ENCODE data around the gene PRSS16. TPM values are rescaled to one million over a fixed set of nuclear protein-coding genes. Genes with fewer than 3 reads are reported as not detected.
A peak's percentile ranks its signal among the peaks of the same experiment; 100 is the strongest.

Gene PRSS16, protein sequence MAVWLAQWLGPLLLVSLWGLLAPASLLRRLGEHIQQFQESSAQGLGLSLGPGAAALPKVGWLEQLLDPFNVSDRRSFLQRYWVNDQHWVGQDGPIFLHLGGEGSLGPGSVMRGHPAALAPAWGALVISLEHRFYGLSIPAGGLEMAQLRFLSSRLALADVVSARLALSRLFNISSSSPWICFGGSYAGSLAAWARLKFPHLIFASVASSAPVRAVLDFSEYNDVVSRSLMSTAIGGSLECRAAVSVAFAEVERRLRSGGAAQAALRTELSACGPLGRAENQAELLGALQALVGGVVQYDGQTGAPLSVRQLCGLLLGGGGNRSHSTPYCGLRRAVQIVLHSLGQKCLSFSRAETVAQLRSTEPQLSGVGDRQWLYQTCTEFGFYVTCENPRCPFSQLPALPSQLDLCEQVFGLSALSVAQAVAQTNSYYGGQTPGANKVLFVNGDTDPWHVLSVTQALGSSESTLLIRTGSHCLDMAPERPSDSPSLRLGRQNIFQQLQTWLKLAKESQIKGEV
- 10 to 100 TPM; 11.2 to 13.5 (median 12.0) TPM for total RNA-seq

DNA sequence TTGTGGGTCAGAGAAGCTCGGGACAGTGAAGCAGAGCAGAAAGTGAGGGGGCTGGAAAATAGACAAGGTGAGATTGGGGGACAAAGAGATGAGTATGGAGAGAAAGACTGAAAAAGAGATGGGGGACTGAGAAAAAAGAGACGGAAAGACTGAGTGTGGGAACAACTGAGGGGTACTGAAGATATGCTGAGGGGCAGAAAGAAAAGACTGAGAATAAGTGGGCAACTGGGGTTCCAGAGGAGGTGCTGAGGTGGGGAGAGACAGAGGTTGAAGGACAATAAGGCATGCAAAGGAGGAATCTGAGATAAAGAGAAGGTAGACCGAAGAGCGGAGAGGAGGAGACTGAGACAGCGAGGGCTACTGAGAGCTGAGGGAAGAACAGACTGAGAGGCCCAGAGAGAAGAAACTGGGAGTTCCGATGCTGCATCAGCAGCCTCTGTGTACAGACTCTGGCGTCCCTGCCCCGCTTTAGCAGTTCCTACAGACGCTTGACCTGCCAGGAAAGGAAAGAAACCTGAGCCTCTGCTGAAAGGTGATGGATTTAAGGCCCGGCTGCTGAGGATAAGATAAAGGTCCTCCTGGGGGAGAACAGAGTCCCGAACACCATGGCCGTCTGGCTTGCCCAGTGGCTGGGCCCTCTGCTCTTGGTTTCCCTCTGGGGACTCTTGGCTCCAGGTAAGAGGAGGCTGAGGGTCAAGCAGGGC is at the start of gene PRSS16:
Gene PRSS16 (plus strand): TSS at position 569 of the 704 bp plus-strand sequence. CDS start 37 bp downstream, at position 606.
- peak in 1 of 2 donors; percentile 46 for DNase-seq (ENCODE audit: low spot score in 2 of 2)
- intact Hi-C loops (cut with DNase I; ENCODE audit: low total_unique reads) = no loop called here
- TF ChIP-seq, protein P1, sequence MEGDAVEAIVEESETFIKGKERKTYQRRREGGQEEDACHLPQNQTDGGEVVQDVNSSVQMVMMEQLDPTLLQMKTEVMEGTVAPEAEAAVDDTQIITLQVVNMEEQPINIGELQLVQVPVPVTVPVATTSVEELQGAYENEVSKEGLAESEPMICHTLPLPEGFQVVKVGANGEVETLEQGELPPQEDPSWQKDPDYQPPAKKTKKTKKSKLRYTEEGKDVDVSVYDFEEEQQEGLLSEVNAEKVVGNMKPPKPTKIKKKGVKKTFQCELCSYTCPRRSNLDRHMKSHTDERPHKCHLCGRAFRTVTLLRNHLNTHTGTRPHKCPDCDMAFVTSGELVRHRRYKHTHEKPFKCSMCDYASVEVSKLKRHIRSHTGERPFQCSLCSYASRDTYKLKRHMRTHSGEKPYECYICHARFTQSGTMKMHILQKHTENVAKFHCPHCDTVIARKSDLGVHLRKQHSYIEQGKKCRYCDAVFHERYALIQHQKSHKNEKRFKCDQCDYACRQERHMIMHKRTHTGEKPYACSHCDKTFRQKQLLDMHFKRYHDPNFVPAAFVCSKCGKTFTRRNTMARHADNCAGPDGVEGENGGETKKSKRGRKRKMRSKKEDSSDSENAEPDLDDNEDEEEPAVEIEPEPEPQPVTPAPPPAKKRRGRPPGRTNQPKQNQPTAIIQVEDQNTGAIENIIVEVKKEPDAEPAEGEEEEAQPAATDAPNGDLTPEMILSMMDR (IDR thresholded peaks at IDR 0.05) = no peak
- no peak for TF ChIP-seq POLR2A (IDR thresholded peaks at IDR 0.05)
- H3K4me3 ChIP-seq (ENCODE audit: low read depth, poor library complexity, severe bottlenecking) = no peak within 1 kb of the TSS
- WGBS, 2 donors = 56 to 74% methylated on average over 12 of the region's 12 CpGs

DNA sequence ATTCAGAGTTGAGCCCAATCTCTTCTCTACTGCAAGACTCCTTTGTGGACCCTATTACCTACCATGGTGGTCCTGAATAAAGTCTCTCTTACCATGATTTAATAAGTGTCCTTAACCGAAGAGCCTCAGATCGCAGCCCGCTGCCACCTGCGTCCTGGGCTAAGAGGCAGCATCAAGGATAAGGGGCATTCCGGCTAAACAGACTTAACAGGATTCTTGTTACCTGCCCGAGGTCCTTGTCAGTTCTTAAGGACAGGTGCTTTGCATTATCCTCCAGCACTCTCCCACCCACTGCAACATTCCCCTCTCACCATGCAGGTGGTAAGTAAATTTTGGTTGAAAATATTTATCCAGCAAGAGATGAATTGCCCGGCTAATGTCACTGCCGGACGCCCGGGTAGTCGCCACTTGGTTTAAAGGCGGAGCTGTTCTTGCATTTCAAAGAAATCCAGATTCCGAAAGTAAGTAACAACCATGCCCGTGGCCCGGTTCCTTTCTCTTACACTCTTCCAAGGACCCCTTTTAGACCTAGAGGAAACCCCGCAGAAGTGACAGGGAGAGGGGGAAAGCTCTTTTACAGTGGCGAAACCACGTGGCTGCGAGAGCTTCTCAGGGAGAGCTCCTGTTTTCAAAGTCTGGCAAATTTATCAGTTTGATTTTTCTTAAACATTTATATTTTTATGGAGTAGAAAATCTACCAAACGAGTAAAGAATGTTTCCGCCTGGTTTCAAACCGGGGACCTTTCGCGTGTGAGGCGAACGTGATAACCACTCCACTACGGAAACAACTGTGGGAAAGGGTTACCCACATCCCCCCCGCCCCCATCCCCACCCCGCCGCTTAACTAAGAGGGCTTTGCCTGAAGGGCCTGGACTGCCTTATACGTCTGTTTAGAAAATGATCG is 41.9 kb upstream of the PRSS16 start:
- no peak for DNase-seq (ENCODE audit: low spot score in 2 of 2)
- 16 to 20% methylated on average over 31 to 32 of the region's 32 CpGs for WGBS, 2 donors
- H3K4me3 ChIP-seq (ENCODE audit: low read depth, poor library complexity, severe bottlenecking) = no peak overlapping the region
- intact Hi-C loops (cut with DNase I; ENCODE audit: low total_unique reads) = loop anchor here (10.0 kb wide), 1 partner anchor 129 kb away; no protein-coding TSS in a partner anchor
- TF ChIP-seq POLR2A (IDR thresholded peaks at IDR 0.05) = no peak
- TF ChIP-seq, protein P1 (IDR thresholded peaks at IDR 0.05) = no peak

DNA sequence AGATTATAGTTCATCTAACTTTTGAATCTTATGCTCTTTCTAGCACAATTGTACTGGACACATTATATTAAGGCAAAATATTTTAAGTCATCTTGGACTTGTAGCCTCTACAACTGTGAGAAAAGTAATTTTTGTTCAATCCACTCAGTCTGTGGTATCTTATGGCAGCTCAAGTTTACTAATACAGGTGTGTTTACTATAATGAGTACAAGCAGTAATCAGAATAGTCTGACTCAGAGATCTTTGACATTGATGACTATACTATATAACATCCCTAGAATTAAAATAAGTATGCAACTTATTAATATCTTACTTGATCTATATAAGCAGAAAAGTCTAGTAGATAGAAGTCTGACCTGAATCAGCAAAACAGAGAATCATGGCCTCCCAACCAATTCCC is 40.7 kb upstream of the PRSS16 start:
- intact Hi-C loops (cut with DNase I; ENCODE audit: low total_unique reads) = loop anchor here (10.0 kb wide), 1 partner anchor 128 kb away; no protein-coding TSS in a partner anchor
- no peak overlapping the region for H3K4me3 ChIP-seq (ENCODE audit: low read depth, poor library complexity, severe bottlenecking)
- TF ChIP-seq, protein P1 (IDR thresholded peaks at IDR 0.05) = no peak
- no peak for TF ChIP-seq POLR2A (IDR thresholded peaks at IDR 0.05)
- DNase-seq (ENCODE audit: low spot score in 2 of 2) = no peak

DNA sequence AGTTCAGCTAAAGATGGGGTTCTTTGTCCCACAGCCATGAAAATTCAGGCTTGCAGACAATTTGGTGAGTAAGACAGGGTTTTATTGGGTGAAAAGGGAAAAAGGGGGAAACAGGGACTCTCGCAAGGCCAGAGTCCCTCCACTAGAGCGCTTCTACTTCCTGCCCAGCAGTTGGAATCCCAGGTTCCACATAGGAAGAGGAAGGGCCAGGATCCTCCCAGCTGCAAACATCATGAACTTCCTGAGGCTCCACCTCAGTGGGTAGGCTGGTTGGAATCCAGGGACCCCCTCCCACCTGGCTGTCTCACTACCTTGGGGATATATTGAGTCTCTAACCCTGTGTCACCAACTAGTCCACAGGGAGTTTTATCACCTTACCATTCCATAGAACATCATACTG is 39.5 kb upstream of the PRSS16 start:
- intact Hi-C loops (cut with DNase I; ENCODE audit: low total_unique reads) = loop anchor here (10.0 kb wide), 1 partner anchor 127 kb away; no protein-coding TSS in a partner anchor
- H3K4me3 ChIP-seq (ENCODE audit: low read depth, poor library complexity, severe bottlenecking) = no peak overlapping the region
- WGBS, 2 donors = 83 to 93% methylated on average over 2 of the region's 2 CpGs
- TF ChIP-seq, protein P1 (IDR thresholded peaks at IDR 0.05) = no peak
- DNase-seq (ENCODE audit: low spot score in 2 of 2) = no peak

DNA sequence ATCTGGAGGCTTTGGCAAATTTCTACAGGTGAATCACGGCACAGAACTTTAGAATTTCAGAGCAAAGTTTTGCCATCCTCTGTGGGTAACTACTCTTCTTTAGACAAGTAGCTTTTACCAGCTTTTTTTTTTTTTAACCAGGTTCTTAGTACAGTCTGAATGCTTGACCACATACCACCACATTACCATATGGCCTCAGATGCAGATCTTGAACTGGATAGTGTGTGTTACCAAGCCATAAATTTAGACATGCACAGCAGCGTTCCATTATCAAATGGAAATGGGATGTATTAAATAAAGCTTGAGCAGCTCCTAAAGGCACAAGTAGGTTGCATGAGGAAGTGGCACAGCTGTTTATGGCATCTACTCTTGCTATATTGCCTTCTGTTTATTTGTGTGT is 38.3 kb upstream of the PRSS16 start:
- 62 to 64% methylated on average over 2 of the region's 2 CpGs for WGBS, 2 donors
- DNase-seq (ENCODE audit: low spot score in 2 of 2) = no peak

More for the DNA sequence above, 38.3 kb upstream of the PRSS16 start:
- no peak overlapping the region for H3K4me3 ChIP-seq (ENCODE audit: low read depth, poor library complexity, severe bottlenecking)
- TF ChIP-seq, protein P1 (IDR thresholded peaks at IDR 0.05) = no peak
- TF ChIP-seq POLR2A (IDR thresholded peaks at IDR 0.05) = no peak
- intact Hi-C loops (cut with DNase I; ENCODE audit: low total_unique reads) = loop anchor here (10.0 kb wide), 1 partner anchor 126 kb away; no protein-coding TSS in a partner anchor

Data from lower leg skin (tissue), 4 donors.